Pancreas (tissue), 10 donors: ENCODE results near the gene NEK6. TPM values are rescaled to one million over a fixed set of nuclear protein-coding genes. Genes with fewer than 3 reads are reported as not detected.

ENCODE experiments used
- ATAC-seq, 4 donors: fragments of 200-7000 bp; cut with Tn5 transposase; one replicate each; pipeline versions ENCODE4 v1.8.0 to v1.9.1; 2020; ENCODE audit warnings: mild to moderate bottlenecking in 4 of 4, moderate library complexity in 4 of 4
- DNase-seq, 6 donors: peaks; one replicate each; pipeline ENCODE4 v3.0.0-alpha.2; 2020
- FAIRE-seq: peaks from 2 replicates; lab custom pipeline; 2012; peaks lifted over from hg19 to GRCh38; lab: Jason Lieb, UNC
- H3K27ac ChIP-seq, 4 donors: fragments of 200-600 bp; sonication (generic); 1 replicate in 3 of 4; 2 replicates in 1 of 4; pipeline versions ENCODE4 v1.5.0 to v1.8.0; 2020
- H3K27me3 ChIP-seq, 4 donors: fragments of 200-600 bp; one replicate each; pipeline ENCODE4 v1.8.0; 2021
- H3K36me3 ChIP-seq, 3 donors: fragments of 200-600 bp; sonication (generic) in 1 of 3; one replicate each; pipeline versions ENCODE4 v1.5.0 to v1.8.0; 2020 to 2021
- H3K4me1 ChIP-seq, 3 donors: fragments of 200-600 bp; one replicate each; pipeline ENCODE4 v1.8.0; 2021
- H3K4me3 ChIP-seq, 4 donors: fragments of 200-600 bp; sonication (generic) in 2 of 4; one replicate each; pipeline versions ENCODE4 v1.5.0 to v1.8.0; 2020 to 2021
- H3K9me3 ChIP-seq, 4 donors: fragments of 200-600 bp; one replicate each; pipeline ENCODE4 v1.8.0; 2021
- WGBS, 2 donors: extraction: QIAGEN DNeasy Blood & Tissue Kit; methylation state at CpG; one replicate each; pipeline ENCODE4 v1.1.7; 2013; 5-methylcytosine and 5-hydroxymethylcytosine counted together
- intact Hi-C, 3 donors: fragments of 100-400 bp; cut with DNase I; formaldehyde crosslinking; loops; one replicate each; pipeline versions ENCODE4 v1.11.1 to v1.14.2; 2022
- polyA plus RNA-seq, 2 donors: library from polyadenylated mRNA; stranded (reverse); fragments of 200-250 nt; gene quantifications; one replicate each; pipeline ENCODE4 v1.2.3, GENCODE V29; 2013
- total RNA-seq, 6 donors: library from RNA; stranded (reverse); fragmentation: NEBNext Ultra II Directional in 4 of 6; extraction: Animal tissue kit (Norgen Biotek cat#: 25700) in 4 of 6; gene quantifications; one replicate each; pipeline versions ENCODE4 v1.2.1 to v1.2.4, GENCODE V29; 2021 to 2023
- TF ChIP-seq, protein P1 (sequence below), 4 donors: fragments of 200-600 bp; sonication (generic) in 3 of 4; IDR thresholded peaks; one replicate each; pipeline versions ENCODE4 v1.5.0 to v1.8.0; 2021; ENCODE audit warnings: antibody characterized with exemption in 4 of 4
- donor health status: healthy with polysubstance abuse.
- donor health status: DM: no; HTN: no; CAD: no; lungs with moderate emphysema.
- donor health status: DM: no; HTN: no; CAD: no.
- donor health status: control.
- donor health status: control.
- donor health status: Bipolar disorder and iron deficiency.
- donor health status: DM: yes; HTN: yes; CAD: no.
- donor health status: DM: no; HTN: no; CAD: no.
- donor health status: DM: no; HTN: no; CAD: no.
- donor health status: DM: yes; HTN: yes; CAD: no.

Gene NEK6
- total and polyA plus RNA-seq, 8 donors: 7.8 to 67.0 (median 29.7) TPM

DNA sequence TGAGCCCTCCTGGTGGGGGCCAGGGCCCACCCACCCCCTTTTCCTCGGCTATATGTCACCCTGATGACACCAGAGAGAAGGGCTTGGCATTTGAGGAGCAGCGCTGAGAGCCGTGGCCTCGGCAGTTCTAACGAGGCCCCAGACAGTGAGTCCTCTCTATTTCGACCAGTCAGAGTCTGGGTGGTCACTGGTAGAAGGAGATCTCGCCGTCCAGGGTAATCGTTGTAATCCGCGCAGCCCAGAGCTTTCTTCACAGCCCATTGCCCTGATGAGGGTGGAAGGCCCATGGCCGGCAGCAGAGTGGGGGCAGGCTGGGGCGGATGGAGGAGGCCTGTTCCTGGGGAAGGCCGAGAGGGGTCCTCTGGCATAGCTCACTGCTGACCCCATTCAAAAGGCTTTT is 87.3 kb downstream of the NEK6 start:
- DNase-seq: no peak
- Histone ChIP-seq H3K4me1 (no peaks in the 10 kb centered on the region), H3K27ac (no peak overlapping the region), H3K4me3 (no peak overlapping the region), H3K9me3 (no peaks in the 10 kb centered on the region), H3K27me3 (no peaks in the 10 kb centered on the region), H3K36me3 (peaks cover 0 to 37% (median 6%) of the 10 kb centered on the region in 3 donors)
- no peak for ATAC-seq
- FAIRE-seq: no peak
- TF ChIP-seq, protein P1, sequence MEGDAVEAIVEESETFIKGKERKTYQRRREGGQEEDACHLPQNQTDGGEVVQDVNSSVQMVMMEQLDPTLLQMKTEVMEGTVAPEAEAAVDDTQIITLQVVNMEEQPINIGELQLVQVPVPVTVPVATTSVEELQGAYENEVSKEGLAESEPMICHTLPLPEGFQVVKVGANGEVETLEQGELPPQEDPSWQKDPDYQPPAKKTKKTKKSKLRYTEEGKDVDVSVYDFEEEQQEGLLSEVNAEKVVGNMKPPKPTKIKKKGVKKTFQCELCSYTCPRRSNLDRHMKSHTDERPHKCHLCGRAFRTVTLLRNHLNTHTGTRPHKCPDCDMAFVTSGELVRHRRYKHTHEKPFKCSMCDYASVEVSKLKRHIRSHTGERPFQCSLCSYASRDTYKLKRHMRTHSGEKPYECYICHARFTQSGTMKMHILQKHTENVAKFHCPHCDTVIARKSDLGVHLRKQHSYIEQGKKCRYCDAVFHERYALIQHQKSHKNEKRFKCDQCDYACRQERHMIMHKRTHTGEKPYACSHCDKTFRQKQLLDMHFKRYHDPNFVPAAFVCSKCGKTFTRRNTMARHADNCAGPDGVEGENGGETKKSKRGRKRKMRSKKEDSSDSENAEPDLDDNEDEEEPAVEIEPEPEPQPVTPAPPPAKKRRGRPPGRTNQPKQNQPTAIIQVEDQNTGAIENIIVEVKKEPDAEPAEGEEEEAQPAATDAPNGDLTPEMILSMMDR (IDR thresholded peaks at IDR 0.05): no peak
- 87 to 90% methylated on average over 14 of the region's 14 CpGs for WGBS, 2 donors
- intact Hi-C loops: no loop called here

DNA sequence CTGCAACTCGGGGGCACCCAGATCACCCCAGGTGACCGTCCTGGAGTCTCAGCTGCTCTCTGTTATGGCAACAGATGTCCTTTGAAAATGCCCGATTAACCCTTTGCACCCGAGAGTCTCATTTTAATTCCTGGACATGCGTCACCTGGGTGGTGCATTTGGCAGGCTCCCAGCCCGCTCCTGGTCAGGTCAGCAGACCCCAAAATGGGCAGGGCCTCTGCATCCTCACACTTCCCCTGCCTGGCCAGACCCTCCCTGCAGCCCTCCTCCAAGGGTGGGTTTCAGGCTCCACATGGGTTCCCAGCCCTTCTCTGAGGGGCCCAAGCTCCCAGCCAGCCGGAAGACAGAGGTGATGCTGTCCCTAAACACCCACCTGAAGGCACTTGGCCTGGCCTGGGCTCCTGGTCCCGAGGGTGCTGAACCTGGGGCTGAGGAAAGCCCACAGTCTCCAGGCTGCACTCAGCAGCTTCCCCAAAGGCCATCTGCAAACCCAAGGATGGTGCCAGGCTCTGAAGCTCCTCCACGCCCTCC is 88.1 kb downstream of the NEK6 start:
- peak in 1 of 6 donors; percentile 54 for DNase-seq
- WGBS, 2 donors: 83 to 92% methylated on average over 9 of the region's 9 CpGs
- no peaks in the 10 kb centered on the region for H3K9me3 ChIP-seq

DNA sequence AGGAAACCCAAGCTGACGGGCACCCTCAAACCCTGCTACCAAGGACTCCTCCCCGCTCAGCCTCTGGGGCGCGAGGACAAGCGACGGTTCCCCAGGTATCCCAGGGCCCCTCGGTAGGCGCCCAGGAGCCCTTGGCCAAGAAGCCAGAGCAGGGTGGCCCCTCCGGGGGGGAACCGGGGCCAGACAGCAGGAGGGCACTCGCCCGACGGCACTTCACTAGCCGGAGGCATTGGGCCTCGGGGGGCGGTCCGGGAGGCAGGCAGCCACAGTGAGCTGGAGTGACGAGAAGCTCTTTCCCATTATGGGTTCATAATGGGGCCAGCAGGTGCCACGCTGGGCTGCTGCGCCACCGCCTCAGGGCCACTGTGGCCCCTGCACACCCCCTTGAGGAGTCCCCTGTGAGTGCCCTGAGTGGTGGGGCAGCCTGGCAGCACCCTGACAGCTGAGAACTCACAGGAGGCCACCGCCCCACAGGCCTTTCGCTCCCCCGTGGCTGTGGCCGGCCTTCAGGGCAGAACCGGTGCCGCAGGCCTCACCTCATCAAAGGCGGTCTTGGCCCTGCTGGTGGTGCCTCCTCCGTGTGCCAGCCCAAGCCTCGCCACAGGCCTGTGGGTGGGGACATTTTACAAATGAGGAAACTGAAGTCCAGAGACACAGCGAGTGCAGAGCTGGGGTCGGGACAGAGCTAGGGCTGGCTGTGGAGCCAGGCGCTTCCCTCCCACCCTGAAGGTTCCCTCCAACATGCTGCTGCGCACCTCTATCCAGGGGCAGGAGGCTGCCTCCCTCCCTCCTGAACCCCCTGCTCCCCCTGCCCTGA is 88.8 kb downstream of the NEK6 start:
- peaks cover 0 to 50% (median 6%) of the 10 kb centered on the region in 3 donors for H3K36me3 ChIP-seq
- no peak for FAIRE-seq
- intact Hi-C loops: no loop called here
- TF ChIP-seq, protein P1 (IDR thresholded peaks at IDR 0.05): no peak
- peak in 1 of 6 donors; percentile 56 for DNase-seq
- no peaks in the 10 kb centered on the region for H3K4me1 ChIP-seq
- no peaks in the 10 kb centered on the region for H3K27me3 ChIP-seq
- H3K4me3 ChIP-seq: no peak overlapping the region
- no peaks in the 10 kb centered on the region for H3K9me3 ChIP-seq
- 90 to 92% methylated on average over 34 of the region's 34 CpGs for WGBS, 2 donors
- H3K27ac ChIP-seq: no peak overlapping the region
- ATAC-seq: no peak

More for the DNA sequence above, 88.1 kb downstream of the NEK6 start:
- H3K4me1 ChIP-seq: no peaks in the 10 kb centered on the region
- no peak overlapping the region for H3K27ac ChIP-seq
- no peak overlapping the region for H3K4me3 ChIP-seq
- TF ChIP-seq, protein P1 (IDR thresholded peaks at IDR 0.05): no peak
- intact Hi-C loops: no loop called here
- H3K36me3 ChIP-seq: peaks cover 0 to 42% (median 6%) of the 10 kb centered on the region in 3 donors
- no peak for ATAC-seq
- FAIRE-seq: no peak
- no peaks in the 10 kb centered on the region for H3K27me3 ChIP-seq

DNA sequence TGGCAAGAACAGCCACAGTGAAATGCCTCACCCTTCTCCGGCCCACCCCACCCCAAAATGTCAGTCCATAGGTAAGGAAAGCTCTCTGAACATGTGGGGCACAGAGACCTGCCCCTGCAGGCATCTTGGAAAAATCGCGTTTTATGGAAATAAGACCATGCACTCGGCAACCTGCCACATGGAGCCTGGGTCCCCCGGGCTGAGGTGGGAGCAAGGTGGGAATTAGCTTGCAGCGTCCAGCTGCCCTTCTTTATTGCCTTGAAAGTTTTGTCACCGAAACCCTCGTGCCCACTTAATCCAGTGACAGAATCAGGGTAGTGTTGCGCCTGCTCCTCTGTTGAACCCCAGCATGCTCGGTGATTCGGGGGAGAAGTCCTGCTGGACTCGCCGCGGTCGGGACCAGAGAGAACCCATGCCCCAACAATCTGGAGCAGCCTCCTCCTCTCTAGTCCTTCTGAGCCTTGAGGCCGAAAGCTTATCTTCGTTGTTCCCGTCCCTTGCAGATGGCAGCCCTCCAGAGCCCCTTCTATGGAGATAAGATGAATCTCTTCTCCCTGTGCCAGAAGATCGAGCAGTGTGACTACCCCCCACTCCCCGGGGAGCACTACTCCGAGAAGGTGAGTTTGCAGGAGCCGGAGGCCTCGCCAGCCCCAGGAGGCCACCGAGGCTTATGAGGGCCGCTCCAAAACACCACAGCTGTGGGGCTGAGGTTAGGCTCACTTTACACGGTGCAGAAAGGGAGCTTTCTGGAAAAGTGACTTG is 89.6 kb downstream of the NEK6 start:
- H3K27me3 ChIP-seq: no peaks in the 10 kb centered on the region
- no peak overlapping the region for H3K27ac ChIP-seq
- TF ChIP-seq, protein P1 (IDR thresholded peaks at IDR 0.05): no peak
- peaks cover 0 to 57% (median 6%) of the 10 kb centered on the region in 3 donors for H3K36me3 ChIP-seq
- intact Hi-C loops: no loop called here
- H3K4me1 ChIP-seq: no peaks in the 10 kb centered on the region
- no peaks in the 10 kb centered on the region for H3K9me3 ChIP-seq
- ATAC-seq (no peak), FAIRE-seq (no peak), DNase-seq (peak in 1 of 6 donors; percentile 50)
- WGBS, 2 donors: 87 to 89% methylated on average over 26 of the region's 26 CpGs
- no peak overlapping the region for H3K4me3 ChIP-seq
